ELR (cell line): Measurements from ENCODE around the gene TMEM151A.
"Not testable (repeated sequence)": the region's sequence is repeated elsewhere in the genome, so short reads cannot be mapped to it uniquely, and the experiment has no call there.

Experiments used
- DNase-seq: peaks from one replicate; pipeline ENCODE4 v3.0.0-alpha.2; 2015; ENCODE audit warnings: low read depth

The TMEM151A gene

GRCh38 chr11:66310324-66310723, 18.6 kb downstream of the TMEM151A start:
- no peak for DNase-seq

- DNase-seq, result not testable (repeated sequence)
Observed at GRCh38 chr11:66310803-66311440, 19.2 kb downstream of the TMEM151A start.

- DNase-seq, result no peak
Observed at GRCh38 chr11:66311470-66311964, 19.8 kb downstream of the TMEM151A start.

- peak; percentile 94 for DNase-seq
Observed at GRCh38 chr11:66311965-66312548, 20.4 kb downstream of the TMEM151A start.

- peak; percentile 98 for DNase-seq
Observed at GRCh38 chr11:66312549-66313320, 21.0 kb downstream of the TMEM151A start.

GRCh38 chr11:66313321-66314185, 21.9 kb downstream of the TMEM151A start:
- peak; percentile 33 for DNase-seq

GRCh38 chr11:66314186-66314501, 22.4 kb downstream of the TMEM151A start:
- no peak for DNase-seq

- no peak for DNase-seq
Observed at GRCh38 chr11:66314561-66315497, 23.1 kb downstream of the TMEM151A start.

- no peak for DNase-seq
Observed at GRCh38 chr11:66315498-66315885, 23.8 kb downstream of the TMEM151A start.

- DNase-seq, result no peak
Observed at GRCh38 chr11:66315921-66316811, 24.5 kb downstream of the TMEM151A start.

GRCh38 chr11:66316849-66317251, 25.2 kb downstream of the TMEM151A start, which contains the start of gene CD248:
CD248 (minus strand) TSS chr11:66317044; CDS start chr11:66317027, 17 bp downstream.
- peak; percentile 51 for DNase-seq

GRCh38 chr11:66317322-66317722, 25.6 kb downstream of the TMEM151A start:
- peak; percentile 43 for DNase-seq

- peak; percentile 61 for DNase-seq
Observed at GRCh38 chr11:66317723-66318599, 26.3 kb downstream of the TMEM151A start.

- DNase-seq, result no peak
Observed at GRCh38 chr11:66318600-66318970, 26.9 kb downstream of the TMEM151A start.

- not testable (repeated sequence) for DNase-seq
Observed at GRCh38 chr11:66320289-66320688, 28.6 kb downstream of the TMEM151A start.

- not testable (repeated sequence) for DNase-seq
Observed at GRCh38 chr11:66320748-66321147, 29.1 kb downstream of the TMEM151A start.

GRCh38 chr11:66321606-66322005, 29.9 kb downstream of the TMEM151A start:
- DNase-seq, result no peak

GRCh38 chr11:66322732-66323427, 31.2 kb downstream of the TMEM151A start:
- no peak for DNase-seq
